HepG2 (cell line): ENCODE results near the gene PTRH2. TPM values are rescaled to one million over a fixed set of nuclear protein-coding genes. Genes with fewer than 3 reads are reported as not detected.

Experiments used
- CBX5 ChIP-seq: sonication (generic); formaldehyde crosslinking; IDR thresholded peaks from 2 replicates; pipeline ENCODE4 v1.4.0; 2020; ENCODE audit warnings: missing genetic modification reagents, borderline replicate concordance
- DNMT3B ChIP-seq: conservative IDR thresholded peaks from 2 replicates; pipeline ENCODE4 v1.6.1; 2016; ENCODE audit warnings: missing biosample characterization, control low read depth
- FOXK2 ChIP-seq: fragments of 450-650 bp; IDR thresholded peaks from 2 replicates; pipeline ENCODE4 v1.6.1; 2016
- FOXM1 ChIP-seq: sonication (generic); formaldehyde crosslinking; IDR thresholded peaks from 2 replicates; pipeline ENCODE4 v1.5.0; 2020; ENCODE audit warnings: missing genetic modification reagents
- FOXP1 ChIP-seq, 2 experiments: fragments of 450-650 bp in 1 of 2; IDR thresholded peaks; 2 replicates each; pipeline ENCODE4 v1.6.1; 2017 to 2018; ENCODE audit warnings: antibody characterized with exemption in 1 of 2
- HDAC1 ChIP-seq: sonication (generic); formaldehyde crosslinking; IDR thresholded peaks from 2 replicates; pipeline ENCODE4 v1.5.1; 2020; ENCODE audit warnings: mild to moderate bottlenecking, missing genetic modification reagents
- IKZF4 ChIP-seq: sonication (generic); formaldehyde crosslinking; IDR thresholded peaks from 2 replicates; pipeline ENCODE4 v1.5.1; 2020; ENCODE audit warnings: borderline replicate concordance, mild to moderate bottlenecking, low read depth, missing genetic modification reagents; ENCODE audit errors: not compliant biosample characterization
- LBX2 ChIP-seq: sonication (generic); formaldehyde crosslinking; IDR thresholded peaks from 2 replicates; pipeline ENCODE4 v1.5.0; 2020; ENCODE audit warnings: missing genetic modification reagents, mild to moderate bottlenecking, borderline replicate concordance
- LCORL ChIP-seq, 2 experiments: fragments of 450-650 bp in 1 of 2; sonication (generic) in 1 of 2; formaldehyde crosslinking in 1 of 2; IDR thresholded peaks; 2 replicates each; pipeline versions ENCODE4 v1.5.0 to v1.6.1; 2017 to 2020; ENCODE audit warnings: antibody characterized with exemption in 1 of 2, missing genetic modification reagents in 1 of 2
- PCBP2 ChIP-seq: fragments of 200-400 bp; formaldehyde crosslinking; optimal IDR thresholded peaks from 2 replicates; pipeline ENCODE3; 2018; ENCODE audit warnings: low read length, low read depth; ENCODE audit not compliant: poor library complexity, severe bottlenecking
- PHF21A ChIP-seq: sonication (generic); formaldehyde crosslinking; IDR thresholded peaks from 2 replicates; pipeline ENCODE4 v1.5.0; 2020; ENCODE audit warnings: mild to moderate bottlenecking, missing genetic modification reagents
- SMYD3 ChIP-seq: sonication (generic); formaldehyde crosslinking; IDR thresholded peaks from 2 replicates; pipeline ENCODE4 v1.8.1; 2023; ENCODE audit warnings: mild to moderate bottlenecking, missing genetic modification reagents
- SNAI1 ChIP-seq: sonication (generic); formaldehyde crosslinking; IDR thresholded peaks from 2 replicates; pipeline ENCODE4 v1.5.0; 2020; ENCODE audit warnings: mild to moderate bottlenecking, missing genetic modification reagents, borderline replicate concordance
- ZNF230 ChIP-seq: sonication (generic); formaldehyde crosslinking; IDR thresholded peaks from 2 replicates; pipeline ENCODE4 v1.4.0; 2020; ENCODE audit warnings: mild to moderate bottlenecking, missing genetic modification reagents
- ZNF276 ChIP-seq: sonication (generic); formaldehyde crosslinking; IDR thresholded peaks from 2 replicates; pipeline ENCODE4 v1.4.0; 2020; ENCODE audit warnings: mild to moderate bottlenecking, low read depth, missing genetic modification reagents
- ZNF317 ChIP-seq: sonication (generic); formaldehyde crosslinking; IDR thresholded peaks from 2 replicates; pipeline ENCODE4 v1.5.0; 2020; ENCODE audit warnings: mild to moderate bottlenecking, missing genetic modification reagents
- ZNF343 ChIP-seq: sonication (generic); formaldehyde crosslinking; IDR thresholded peaks from 2 replicates; pipeline ENCODE4 v1.4.0; 2020; ENCODE audit warnings: mild to moderate bottlenecking, missing genetic modification reagents
- ZNF556 ChIP-seq: sonication (generic); formaldehyde crosslinking; IDR thresholded peaks from 2 replicates; pipeline ENCODE4 v1.4.0; 2020; ENCODE audit warnings: mild to moderate bottlenecking, missing genetic modification reagents, borderline replicate concordance
- ZNF670 ChIP-seq: sonication (generic); formaldehyde crosslinking; IDR thresholded peaks from 2 replicates; pipeline ENCODE4 v1.8.0; 2022; ENCODE audit warnings: mild to moderate bottlenecking, missing genetic modification reagents, borderline replicate concordance
- ZNF672 ChIP-seq: sonication (generic); formaldehyde crosslinking; IDR thresholded peaks from 2 replicates; pipeline ENCODE4 v1.8.1; 2022; ENCODE audit warnings: missing genetic modification reagents
- ZNF775 ChIP-seq: sonication (generic); formaldehyde crosslinking; IDR thresholded peaks from 2 replicates; pipeline ENCODE4 v1.4.0; 2020; ENCODE audit warnings: missing genetic modification reagents, mild to moderate bottlenecking, moderate library complexity, borderline replicate concordance
- ZNF879 ChIP-seq: sonication (generic); formaldehyde crosslinking; IDR thresholded peaks from 2 replicates; pipeline ENCODE4 v1.8.1; 2023; ENCODE audit warnings: missing genetic modification reagents
- ZSCAN12 ChIP-seq: sonication (generic); formaldehyde crosslinking; IDR thresholded peaks from 2 replicates; pipeline ENCODE4 v1.9.0; 2021; ENCODE audit warnings: mild to moderate bottlenecking, missing genetic modification reagents
- polyA plus RNA-seq, 8 experiments: library from polyadenylated mRNA; depleted of rRNA in 3 of 8; stranded (reverse) in 7 of 8; unstranded in 1 of 8; fragments of >200 nt; fragmentation: Illumina TruSeq in 4 of 8; extraction: Trizol in 4 of 8; gene quantifications; 2 replicates each; pipeline versions ENCODE4 v1.2.1 to v1.2.3, GENCODE V29; 2011 to 2016; ENCODE audit warnings: low read depth in 4 of 8, missing spikeins in 1 of 8, mixed read lengths in 1 of 8; ENCODE audit not compliant: insufficient read depth in 1 of 8
- total RNA-seq, 5 experiments: library from RNA; depleted of rRNA; stranded (reverse); fragments of >200 nt; fragmentation: Illumina TruSeq; extraction: Trizol; gene quantifications; 2 replicates each; pipeline ENCODE4 v1.2.3, GENCODE V29; 2016; ENCODE audit warnings: low read depth in 1 of 5
- TF ChIP-seq, protein P1 (sequence below): conservative IDR thresholded peaks from 2 replicates; pipeline ENCODE4 v1.6.1; 2018; ENCODE audit warnings: missing genetic modification reagents
- TF ChIP-seq, protein P2 (sequence below): sonication (generic); formaldehyde crosslinking; IDR thresholded peaks from 2 replicates; pipeline ENCODE4 v1.5.0; 2020; ENCODE audit warnings: missing genetic modification reagents

The PTRH2 gene
- total and polyA plus RNA-seq, 2 of the 13 experiments (the other 11 are each of a cell fraction or from before 2014, with no cell fraction given): 67.7 to 83.3 TPM

GRCh38 chr17:59707149-59707970 lies at the start of gene PTRH2, which contains the start of gene VMP1 (continued):
- no peak for TF ChIP-seq SMYD3
- peak; percentile 69; the same call in 1 of the 2 replicates for TF ChIP-seq ZNF879 (CRISPR knock-in tag)
- 0 out of 2 replicates have a peak, but pooled peaks have one; percentile 20 for TF ChIP-seq ZNF230 (CRISPR knock-in tag)
- 0 out of 2 replicates have a peak, but pooled peaks have one; percentile 63 for TF ChIP-seq ZNF343 (CRISPR knock-in tag)
- no peak; the same call in 1 of the 2 replicates for TF ChIP-seq LBX2
- TF ChIP-seq ZNF317: no peak; the same call in 1 of the 2 replicates
- peak; percentile 83 for TF ChIP-seq PHF21A (CRISPR knock-in tag)
- TF ChIP-seq CBX5 (CRISPR knock-in tag): peak; percentile 69; the same call in 1 of the 2 replicates
- TF ChIP-seq SNAI1: no peak
- TF ChIP-seq LCORL (IDR thresholded peaks at IDR 0.05): no peak
- TF ChIP-seq LCORL (CRISPR knock-in tag; IDR thresholded peaks at IDR 0.05): peak; percentile 47; the same call in 1 of the 2 replicates
- TF ChIP-seq PCBP2: no peak
- TF ChIP-seq, protein P1, sequence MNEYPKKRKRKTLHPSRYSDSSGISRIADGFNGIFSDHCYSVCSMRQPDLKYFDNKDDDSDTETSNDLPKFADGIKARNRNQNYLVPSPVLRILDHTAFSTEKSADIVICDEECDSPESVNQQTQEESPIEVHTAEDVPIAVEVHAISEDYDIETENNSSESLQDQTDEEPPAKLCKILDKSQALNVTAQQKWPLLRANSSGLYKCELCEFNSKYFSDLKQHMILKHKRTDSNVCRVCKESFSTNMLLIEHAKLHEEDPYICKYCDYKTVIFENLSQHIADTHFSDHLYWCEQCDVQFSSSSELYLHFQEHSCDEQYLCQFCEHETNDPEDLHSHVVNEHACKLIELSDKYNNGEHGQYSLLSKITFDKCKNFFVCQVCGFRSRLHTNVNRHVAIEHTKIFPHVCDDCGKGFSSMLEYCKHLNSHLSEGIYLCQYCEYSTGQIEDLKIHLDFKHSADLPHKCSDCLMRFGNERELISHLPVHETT (CRISPR knock-in tag): peak; percentile 86
- no peak for TF ChIP-seq FOXM1
- TF ChIP-seq ZSCAN12 (CRISPR knock-in tag): 0 out of 2 replicates have a peak, but pooled peaks have one; percentile 50
- no peak for TF ChIP-seq FOXP1 (IDR thresholded peaks at IDR 0.05)
- peak; percentile 39; the same call in 1 of the 2 replicates for TF ChIP-seq FOXP1 (CRISPR knock-in tag; IDR thresholded peaks at IDR 0.05)
- no peak for TF ChIP-seq FOXK2
- TF ChIP-seq, protein P2, sequence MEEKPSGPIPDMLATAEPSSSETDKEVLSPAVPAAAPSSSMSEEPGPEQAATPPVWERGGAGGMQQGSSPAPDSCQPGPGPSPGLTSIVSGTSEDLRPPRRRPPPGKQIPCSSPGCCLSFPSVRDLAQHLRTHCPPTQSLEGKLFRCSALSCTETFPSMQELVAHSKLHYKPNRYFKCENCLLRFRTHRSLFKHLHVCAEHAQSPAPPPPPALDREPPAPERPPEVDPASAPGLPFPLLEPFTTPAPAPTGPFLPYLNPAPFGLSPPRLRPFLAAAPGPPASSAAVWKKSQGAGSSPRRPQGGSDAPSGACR (CRISPR knock-in tag): no peak; the same call in 1 of the 2 replicates
- 0 out of 2 replicates have a peak, but pooled peaks have one; percentile 39 for TF ChIP-seq ZNF775 (CRISPR knock-in tag)
- no peak for TF ChIP-seq ZNF672 (CRISPR knock-in tag)
- TF ChIP-seq ZNF670 (CRISPR knock-in tag): no peak
- peak; percentile 78 for TF ChIP-seq HDAC1 (CRISPR knock-in tag)
- TF ChIP-seq ZNF276 (CRISPR knock-in tag): no peak
- TF ChIP-seq IKZF4 (CRISPR knock-in tag): no peak
- peak; percentile 93 for TF ChIP-seq ZNF556 (CRISPR knock-in tag)
- TF ChIP-seq DNMT3B: peak; percentile 86; the same call in 1 of the 2 replicates
